Tibial nerve (tissue), 4 donors: ENCODE results near the gene ANXA5. TPM values are rescaled to one million over a fixed set of nuclear protein-coding genes. Genes with fewer than 3 reads are reported as not detected.

ENCODE experiments used
- DNase-seq, 2 donors: peaks; one replicate each; pipeline ENCODE4 v3.0.0-alpha.2; 2019; ENCODE audit warnings: low spot score in 2 of 2
- H3K27ac ChIP-seq, 4 donors: fragments of 200-600 bp; sonication (generic) in 3 of 4; one replicate each; pipeline ENCODE4 v1.5.1; 2017 to 2019; ENCODE audit warnings: mild to moderate bottlenecking in 1 of 4
- H3K27me3 ChIP-seq, 2 donors: fragments of 200-600 bp; sonication (generic) in 1 of 2; one replicate each; pipeline versions ENCODE4 v1.5.1 to v1.6.0; 2017 to 2019
- H3K36me3 ChIP-seq, 3 donors: fragments of 200-600 bp; sonication (generic); one replicate each; pipeline ENCODE4 v1.5.1; 2018 to 2019
- H3K4me1 ChIP-seq, 4 donors: fragments of 200-600 bp; sonication (generic) in 3 of 4; one replicate each; pipeline ENCODE4 v1.5.1; 2017 to 2019
- H3K4me3 ChIP-seq, 4 donors: fragments of 200-600 bp; sonication (generic) in 3 of 4; one replicate each; pipeline ENCODE4 v1.5.1; 2017 to 2019; ENCODE audit warnings: mild to moderate bottlenecking in 1 of 4, moderate library complexity in 1 of 4
- H3K9me3 ChIP-seq, 4 donors: fragments of 200-600 bp; sonication (generic) in 3 of 4; one replicate each; pipeline ENCODE4 v1.5.1; 2017 to 2019
- CTCF ChIP-seq, 5 experiments: fragments of 200-600 bp in 3 of 5; fragments of 450-650 bp in 2 of 5; sonication (generic) in 3 of 5; IDR thresholded peaks; one replicate each; pipeline ENCODE4 v1.5.1; 2016 to 2019; ENCODE audit warnings: antibody characterized with exemption in 5 of 5, mild to moderate bottlenecking in 3 of 5, moderate library complexity in 2 of 5
- EP300 ChIP-seq, 2 donors: sonication (generic); formaldehyde crosslinking; IDR thresholded peaks; one replicate each; pipeline ENCODE4 v1.6.1; 2017; ENCODE audit warnings: antibody characterized with exemption in 2 of 2, mild to moderate bottlenecking in 1 of 2
- POLR2A ChIP-seq, 2 donors: fragments of 450-650 bp; IDR thresholded peaks; one replicate each; pipeline ENCODE4 v1.6.1; 2017; ENCODE audit warnings: antibody characterized with exemption in 2 of 2, mild to moderate bottlenecking in 2 of 2, moderate library complexity in 2 of 2
- WGBS, 2 donors: methylation state at CpG; one replicate each; pipeline ENCODE4 v1.1.5; 2018; 5-methylcytosine and 5-hydroxymethylcytosine counted together
- total RNA-seq, 4 donors: library from RNA; depleted of rRNA; stranded (reverse); fragments of >200 nt; gene quantifications; one replicate each; pipeline ENCODE4 v1.1.0, GENCODE V29; 2016

The ANXA5 gene
- total RNA-seq, 4 donors from 2014 or later, result 137 to 276 (median 267) TPM

GRCh38 chr4:121632636-121633035 lies 64.1 kb downstream of the ANXA5 start:
- H3K36me3 ChIP-seq, result no peaks in the 10 kb centered on the region
- DNase-seq, result no peak
- H3K4me3 ChIP-seq, result no peak overlapping the region
- H3K27me3 ChIP-seq, result no peaks in the 10 kb centered on the region
- no peak for TF ChIP-seq POLR2A (IDR thresholded peaks at IDR 0.05)
- TF ChIP-seq CTCF (IDR thresholded peaks at IDR 0.05), result no peak
- no peak for TF ChIP-seq EP300 (IDR thresholded peaks at IDR 0.05)
- 94 to 95% methylated on average over 9 of the region's 9 CpGs for WGBS, 2 donors
- no peaks in the 10 kb centered on the region for H3K4me1 ChIP-seq
- H3K27ac ChIP-seq, result no peak overlapping the region
- H3K9me3 ChIP-seq, result no peaks in the 10 kb centered on the region

Other genes starting within 250 kb of the ANXA5 start
- gene SMIM43, start 68.2 kb upstream of the ANXA5 start, total RNA-seq, result 1 to 10 TPM; 2.2 to 5.7 (median 4.6) TPM
- 10 to 100 TPM; 20.1 to 32.7 (median 26.6) TPM for gene EXOSC9, start 104.3 kb upstream of the ANXA5 start, total RNA-seq
- 1 to 10 TPM; 1.2 to 5.2 (median 3.4) TPM for gene CCNA2, start 126.9 kb upstream of the ANXA5 start, total RNA-seq
- 10 to 100 TPM; 19.4 to 25.8 (median 23.6) TPM for gene BBS7, start 173.5 kb upstream of the ANXA5 start, total RNA-seq